ENCODE measurements around the gene ILF2.

The ILF2 gene

DNA sequence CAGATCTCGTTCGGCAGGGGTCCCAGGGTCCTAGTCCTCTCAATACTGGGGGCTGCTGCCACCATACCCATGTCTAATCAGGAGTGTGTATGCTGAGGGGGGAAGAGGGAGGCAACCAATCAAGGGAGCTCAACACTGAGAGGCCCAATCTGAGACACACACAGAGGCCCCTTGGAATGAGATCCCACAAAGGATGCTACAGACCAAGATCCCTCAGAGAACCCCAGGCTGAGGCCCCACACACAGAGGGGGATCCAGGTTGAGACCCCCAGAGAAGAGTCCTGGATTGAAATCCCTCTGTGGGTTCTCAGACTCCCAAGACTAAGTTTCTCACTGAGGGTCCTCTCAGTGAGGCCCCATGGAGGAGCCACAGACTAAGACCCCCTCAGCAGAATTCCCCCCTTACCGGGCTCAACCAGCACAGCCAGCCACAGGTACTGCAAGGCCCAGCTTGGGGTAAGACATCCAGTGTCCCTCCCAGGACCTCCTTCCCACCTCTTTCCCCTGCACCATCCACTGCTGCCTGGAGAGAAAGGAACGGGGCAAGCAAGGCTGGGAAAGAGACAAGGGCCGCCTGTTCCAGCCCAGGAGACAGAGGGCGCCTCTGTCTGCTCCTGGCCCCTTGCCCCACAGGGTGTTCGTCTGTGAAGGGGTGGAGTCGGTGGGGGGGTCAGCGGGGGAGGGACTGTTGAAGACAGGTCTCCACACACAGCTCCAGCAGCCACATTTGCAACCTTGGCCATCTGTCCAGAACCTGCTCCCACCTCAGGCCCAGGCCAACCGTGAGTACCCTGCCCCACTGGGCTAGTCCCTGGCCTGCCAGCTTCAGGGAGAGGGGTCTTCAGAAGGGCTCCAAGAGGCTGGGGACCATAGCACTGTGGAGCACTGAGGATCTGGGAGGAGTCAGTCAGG lies 42.8 kb downstream of the ILF2 start, which contains the start of gene S100A1:
TSS of gene S100A1 (plus strand) at position 720 of the 912 bp plus-strand sequence. CDS start 2,088 bp downstream, outside the sequence.
- DNase-seq (ENCODE audit: low read depth, low spot score) = no peak

DNA sequence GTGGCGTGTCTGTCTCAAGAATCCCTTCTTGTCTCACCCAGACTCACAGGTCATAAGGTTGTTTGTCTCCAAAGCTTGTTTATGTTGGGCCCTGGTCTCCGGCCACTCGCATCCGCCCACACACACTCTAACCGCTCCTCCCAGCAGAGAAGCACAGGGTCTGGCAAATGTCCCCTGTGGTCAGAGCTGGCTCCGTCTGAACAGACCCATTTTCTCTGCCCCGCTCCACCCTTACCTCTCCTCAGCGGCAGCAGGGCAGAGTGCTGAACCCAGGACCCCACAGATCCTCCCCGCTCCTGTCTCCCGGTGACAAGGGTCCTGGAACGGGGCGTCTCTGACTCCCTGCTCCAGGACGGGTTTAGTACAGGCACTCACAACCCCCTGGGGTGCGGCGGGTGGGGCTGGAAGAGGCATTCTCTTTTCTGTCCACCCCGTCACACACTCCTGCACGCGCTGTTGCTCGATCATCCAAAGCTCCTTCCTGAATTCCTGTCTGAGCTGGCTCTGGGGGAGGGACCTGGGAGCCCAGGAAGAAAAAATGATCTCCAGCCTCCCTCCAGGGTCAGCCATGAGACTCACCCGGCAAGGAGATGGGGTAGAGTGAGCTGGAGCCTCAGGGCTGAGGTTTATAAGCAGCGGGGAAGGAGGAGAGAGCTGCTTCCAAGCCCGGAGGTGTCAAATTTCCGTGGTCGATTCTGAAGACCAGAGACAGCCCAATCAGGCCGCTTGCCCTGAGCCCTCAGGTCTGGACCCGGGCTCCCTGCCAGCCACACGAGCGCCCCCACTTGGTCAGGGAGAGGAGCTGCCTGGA lies 43.7 kb downstream of the ILF2 start, which contains the start of gene S100A13:
TSS of gene S100A13 (minus strand) at position 602 of the 811 bp plus-strand sequence. CDS start 1,033 bp downstream, outside the sequence.
- peak; percentile 73 for DNase-seq (ENCODE audit: low read depth, low spot score)

DNA sequence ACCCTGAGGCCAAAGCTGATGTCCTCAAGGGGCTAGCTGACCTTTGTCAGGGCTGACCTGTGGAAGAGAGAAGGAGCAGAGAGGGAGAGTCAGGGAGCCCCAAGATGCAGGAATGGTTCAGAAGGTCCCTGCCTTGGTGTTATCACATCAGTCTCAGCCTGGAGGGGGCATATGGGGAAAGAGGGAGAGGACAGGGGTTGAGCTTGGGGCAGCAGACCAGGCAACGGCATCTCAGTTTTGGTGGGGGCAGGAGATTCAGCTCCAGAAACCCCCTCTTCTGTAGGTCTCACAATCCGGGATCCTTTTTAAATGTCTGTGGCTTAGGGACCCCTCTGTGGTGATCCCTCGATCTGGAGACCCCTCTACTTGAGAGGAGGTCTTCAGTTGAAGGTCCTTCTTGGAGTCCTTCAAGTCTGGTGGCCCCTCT lies 44.3 kb downstream of the ILF2 start:
- no peak for DNase-seq (ENCODE audit: low read depth, low spot score)

DNA sequence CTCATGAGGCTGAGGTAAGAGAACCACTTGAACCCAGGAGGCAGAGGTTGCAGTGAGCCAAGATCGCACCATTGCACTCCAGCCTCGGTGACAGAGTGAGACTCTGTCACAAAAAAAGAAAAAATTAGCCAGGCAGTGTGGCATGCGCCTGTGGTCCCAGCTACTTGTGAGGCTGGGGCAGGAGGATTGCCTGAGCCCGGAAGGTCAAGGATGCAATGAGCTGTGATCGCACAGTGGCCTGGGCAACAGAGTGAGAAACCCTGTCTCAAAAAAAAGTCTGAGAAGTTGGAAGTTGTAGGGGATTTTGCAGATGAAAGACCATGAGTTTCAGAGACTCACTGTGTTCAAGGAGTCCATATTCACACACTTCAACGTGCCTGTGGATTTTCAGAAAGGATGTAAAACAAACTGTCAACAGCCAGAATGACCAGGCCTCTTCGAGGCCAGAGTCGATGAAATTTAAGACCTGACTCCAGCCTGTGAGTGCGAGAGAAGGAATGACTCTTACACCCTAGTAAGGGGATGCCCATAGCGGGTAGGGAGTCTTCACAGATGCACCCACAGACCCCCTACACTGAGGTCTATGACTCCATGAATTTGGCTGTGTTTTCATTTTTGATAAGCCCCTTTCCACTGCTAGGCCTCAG lies 45.7 kb downstream of the ILF2 start:
- no peak for DNase-seq (ENCODE audit: low read depth, low spot score)

DNA sequence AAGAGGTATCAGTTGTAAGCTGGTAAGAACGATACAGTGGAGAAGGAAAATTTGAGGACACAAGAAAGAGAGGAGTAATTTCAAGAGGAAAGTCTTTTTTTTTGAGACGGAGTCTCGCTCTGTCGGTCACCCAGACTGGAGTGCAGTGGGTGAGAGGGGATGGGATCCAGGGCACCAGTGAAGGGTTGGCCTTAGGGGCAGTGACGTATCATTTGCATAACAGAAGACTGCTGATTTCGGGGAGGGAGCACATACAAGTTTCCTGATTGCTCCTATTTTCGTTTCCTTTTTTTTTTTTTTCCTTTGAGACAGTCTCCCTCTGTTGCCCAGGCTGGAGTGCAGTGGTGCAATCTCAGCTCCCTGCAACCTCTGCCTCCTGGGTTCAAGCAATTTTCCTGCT lies 47.7 kb downstream of the ILF2 start:
- no peak for DNase-seq (ENCODE audit: low read depth, low spot score)

DNA sequence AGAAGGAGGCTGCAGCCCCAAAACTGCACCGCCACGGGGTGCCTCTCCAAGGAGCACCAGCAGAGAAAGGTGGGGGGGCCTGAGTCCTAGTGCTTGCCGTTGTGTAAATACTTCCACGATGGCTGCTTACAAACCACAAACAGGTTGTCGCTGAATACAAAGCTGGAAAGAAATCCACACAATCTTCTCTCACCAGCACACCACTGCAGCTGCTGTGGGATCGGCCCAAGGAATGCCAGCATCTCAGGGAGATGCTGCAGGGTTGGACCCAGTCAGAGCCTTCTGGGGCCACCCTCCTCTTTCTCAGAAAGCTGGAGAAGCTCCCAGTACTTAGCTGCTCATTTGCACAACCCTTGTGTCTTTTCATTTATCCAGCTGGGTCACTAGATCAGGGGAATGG lies 51.6 kb downstream of the ILF2 start:
- no peak for DNase-seq (ENCODE audit: low read depth, low spot score)

DNA sequence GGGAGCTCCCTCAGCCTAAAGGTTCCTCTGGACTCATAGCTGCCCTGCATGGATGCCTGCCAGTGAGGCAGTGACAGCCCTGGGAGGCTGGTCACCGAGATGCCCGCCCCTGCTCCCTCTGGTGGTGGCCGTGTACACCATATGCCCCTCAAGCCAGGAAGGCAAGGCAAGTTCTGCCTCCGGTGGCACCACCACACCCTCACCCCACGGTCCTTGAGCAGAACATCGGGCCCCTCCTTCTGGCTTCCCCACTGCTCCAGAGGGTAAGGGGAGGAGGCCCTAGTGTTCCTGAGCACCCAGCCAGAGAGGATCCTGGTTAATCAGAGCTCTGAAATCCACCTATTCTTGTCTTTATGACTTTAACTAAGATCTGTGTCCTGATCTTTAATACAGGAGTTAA lies 53.1 kb downstream of the ILF2 start:
- DNase-seq (ENCODE audit: low read depth, low spot score) = no peak

DNA sequence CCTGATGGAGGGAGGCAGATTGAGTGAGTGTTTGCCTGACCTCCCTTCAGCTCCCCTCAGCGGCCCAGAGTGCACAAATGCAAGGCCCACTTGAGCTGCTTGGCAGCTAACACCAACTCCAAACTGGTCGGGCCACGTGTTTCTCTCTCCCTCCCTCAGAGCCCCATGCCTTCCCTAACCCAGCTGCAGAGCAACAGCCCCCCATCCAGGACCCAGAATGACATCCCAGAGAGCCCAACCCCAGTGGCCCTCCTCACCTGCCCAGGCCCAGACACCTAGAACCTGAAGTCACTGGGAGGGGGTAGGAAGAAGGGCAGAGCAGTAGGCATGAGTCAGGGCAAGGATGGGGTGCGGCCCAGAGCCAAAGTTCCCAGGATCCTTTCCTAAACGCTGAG lies 53.9 kb downstream of the ILF2 start:
- no peak for DNase-seq (ENCODE audit: low read depth, low spot score)

DNA sequence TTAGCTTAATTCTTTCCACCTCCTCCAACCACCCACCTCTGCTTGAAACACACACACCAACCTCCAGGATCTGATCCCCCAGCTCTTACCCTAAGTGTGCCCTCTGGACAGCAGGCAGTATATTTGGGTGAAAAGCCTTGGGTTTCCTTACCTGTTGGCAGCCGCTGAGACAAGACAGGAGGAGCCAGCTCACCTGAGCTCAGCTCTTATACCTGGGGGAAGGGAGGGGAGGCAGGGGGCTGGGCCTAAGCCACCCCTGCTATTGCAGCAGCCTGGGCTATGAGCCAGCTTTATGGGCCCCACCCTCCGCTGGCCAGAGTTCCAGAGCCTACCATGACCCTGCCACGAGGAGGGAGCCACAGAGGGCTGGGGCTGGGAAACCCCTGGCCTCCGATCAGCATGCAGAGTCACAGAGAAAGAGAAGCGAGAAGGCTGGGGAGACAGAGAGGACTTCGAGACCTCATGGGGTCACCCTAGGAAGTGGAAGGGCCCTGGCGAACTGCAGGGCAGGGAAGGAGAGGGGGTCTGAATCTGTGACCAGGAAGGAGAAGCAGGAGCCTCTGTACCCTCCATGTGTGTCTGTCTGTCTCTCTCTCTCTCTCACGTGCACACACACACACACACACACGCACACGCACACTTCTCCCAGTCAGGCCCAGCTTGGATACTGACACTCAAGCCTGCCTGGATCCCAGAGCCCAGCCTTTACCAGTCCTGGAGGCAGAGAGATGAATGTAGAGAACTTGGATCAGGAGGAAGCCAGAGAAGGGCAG lies 54.5 kb downstream of the ILF2 start, which contains the start of gene S100A14:
TSS of gene S100A14 (minus strand) at position 182 of the 773 bp plus-strand sequence. CDS start 467 bp downstream, outside the sequence.
- no peak for DNase-seq (ENCODE audit: low read depth, low spot score)

DNA sequence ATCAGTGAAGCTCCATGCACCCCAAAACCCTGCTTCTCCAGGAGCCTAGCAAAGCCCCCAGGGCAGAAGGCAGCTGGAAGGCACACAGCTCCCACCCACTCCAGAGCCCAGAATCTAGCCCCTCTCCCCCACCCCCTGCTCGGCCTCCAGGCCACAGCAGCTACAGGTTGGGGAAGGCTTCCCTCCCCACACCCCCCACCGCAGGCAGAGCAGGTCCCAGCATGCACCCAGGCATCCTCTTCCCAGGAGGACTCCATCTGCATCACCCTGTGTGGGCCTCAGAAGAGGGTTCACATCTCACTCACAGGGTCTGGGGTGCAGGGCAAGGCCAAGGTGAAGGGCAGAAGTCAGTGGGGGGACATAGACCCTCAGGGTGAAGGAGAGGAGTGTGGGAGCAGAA lies 55.4 kb downstream of the ILF2 start:
- no peak for DNase-seq (ENCODE audit: low read depth, low spot score)

DNA sequence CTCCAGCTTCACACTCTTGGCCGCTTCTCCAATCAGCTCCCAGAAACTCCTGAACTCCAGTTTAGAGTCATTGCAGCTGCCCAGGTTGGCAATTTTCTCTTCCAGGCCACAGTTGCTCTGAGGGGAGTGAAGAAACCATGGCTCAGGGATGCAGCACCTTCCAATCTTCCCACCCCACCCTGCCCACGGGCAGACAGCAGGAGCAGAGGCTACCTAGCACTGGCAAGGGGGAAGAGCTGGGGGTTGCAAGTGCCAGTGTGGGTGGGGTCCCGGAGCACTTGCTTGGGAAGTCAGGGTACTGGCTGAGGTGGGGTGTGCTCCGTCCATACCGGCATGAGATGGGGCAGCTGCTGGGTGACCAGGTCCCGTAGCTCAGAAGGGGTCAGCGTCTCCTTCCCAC lies 55.9 kb downstream of the ILF2 start:
- no peak for DNase-seq (ENCODE audit: low read depth, low spot score)

DNA sequence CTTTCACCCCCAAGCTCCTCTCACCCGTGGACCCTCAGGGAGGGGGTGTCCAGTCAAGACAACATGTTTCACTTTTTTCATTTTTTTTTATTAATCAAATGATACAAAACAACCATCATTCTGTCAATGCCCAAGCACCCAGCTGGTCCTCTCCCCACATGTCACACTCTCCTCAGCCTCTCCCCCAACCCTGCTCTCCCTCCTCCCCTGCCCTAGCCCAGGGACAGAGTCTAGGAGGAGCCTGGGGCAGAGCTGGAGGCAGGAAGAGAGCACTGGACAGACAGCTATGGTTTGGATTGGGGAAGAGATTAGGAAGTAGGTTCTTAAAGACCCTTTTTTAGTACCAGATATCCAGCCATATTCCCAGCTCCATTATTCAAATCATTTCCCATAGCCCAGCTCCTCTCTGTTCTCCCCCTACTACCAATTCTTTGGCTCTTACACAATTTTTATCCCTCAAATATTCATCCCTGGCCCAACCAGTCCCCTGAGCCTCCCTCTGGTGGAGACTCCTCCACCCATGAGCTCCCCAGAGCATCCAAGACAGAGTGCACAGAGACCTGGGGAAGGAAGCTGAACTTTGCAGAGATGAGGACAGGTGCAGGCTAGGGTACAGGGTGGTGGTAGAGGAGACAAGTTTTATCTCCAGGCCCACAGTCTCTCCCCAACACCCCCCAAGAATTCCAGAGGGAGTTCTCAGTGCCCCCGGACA lies 56.4 kb downstream of the ILF2 start:
- no peak for DNase-seq (ENCODE audit: low read depth, low spot score)

DNA sequence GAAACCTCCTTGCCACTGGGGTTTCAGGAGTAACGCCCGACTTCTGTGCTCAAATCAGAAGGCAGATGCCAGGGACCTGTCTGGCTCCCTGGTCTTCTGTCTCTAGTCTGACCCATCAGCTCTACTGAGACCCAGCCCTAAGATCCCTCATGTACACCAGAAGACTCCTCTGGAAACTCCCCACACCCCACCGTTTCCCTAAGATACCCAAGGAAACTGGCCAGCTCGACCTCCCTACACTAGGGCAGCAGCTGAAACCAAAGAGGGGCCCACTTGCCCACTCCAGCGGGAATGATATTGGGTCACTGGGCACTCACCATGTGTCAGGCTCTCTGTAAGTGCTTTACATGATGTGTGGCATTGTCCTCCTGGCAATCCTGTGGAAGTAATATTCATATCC lies 57.4 kb downstream of the ILF2 start:
- no peak for DNase-seq (ENCODE audit: low read depth, low spot score)

DNA sequence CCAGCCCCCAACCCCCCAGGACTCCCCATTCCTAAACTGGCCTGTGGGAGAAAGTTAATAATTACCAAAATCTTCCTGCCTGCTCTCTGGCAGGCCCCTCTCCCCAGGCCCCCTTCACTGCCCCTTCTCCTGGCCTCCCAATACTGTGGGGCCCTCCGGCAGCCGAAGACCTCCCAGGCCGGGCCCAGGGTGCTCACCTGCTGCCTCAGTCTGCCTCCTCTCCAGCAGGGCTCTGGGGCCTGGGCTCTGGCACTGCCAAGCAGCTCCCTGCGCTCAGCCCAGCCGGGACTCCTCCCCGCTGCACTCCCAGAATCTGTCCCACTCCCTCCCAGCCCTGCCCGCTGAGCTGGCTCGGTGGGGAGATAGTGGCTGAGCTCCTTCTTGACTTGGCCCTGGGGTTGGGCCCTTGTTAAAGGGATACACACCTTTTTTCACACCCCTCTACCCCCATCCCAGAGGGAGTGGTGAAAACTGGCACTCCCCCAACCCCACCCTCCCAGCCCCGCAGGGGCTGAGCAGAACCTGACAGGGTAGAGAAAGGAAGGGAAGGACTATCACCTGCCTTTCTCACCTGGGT lies 58.0 kb downstream of the ILF2 start, which contains the start of gene S100A16:
TSS of gene S100A16 (minus strand) at position 383 of the 577 bp plus-strand sequence. CDS start 4,986 bp downstream, outside the sequence.
- no peak for DNase-seq (ENCODE audit: low read depth, low spot score)

DNA sequence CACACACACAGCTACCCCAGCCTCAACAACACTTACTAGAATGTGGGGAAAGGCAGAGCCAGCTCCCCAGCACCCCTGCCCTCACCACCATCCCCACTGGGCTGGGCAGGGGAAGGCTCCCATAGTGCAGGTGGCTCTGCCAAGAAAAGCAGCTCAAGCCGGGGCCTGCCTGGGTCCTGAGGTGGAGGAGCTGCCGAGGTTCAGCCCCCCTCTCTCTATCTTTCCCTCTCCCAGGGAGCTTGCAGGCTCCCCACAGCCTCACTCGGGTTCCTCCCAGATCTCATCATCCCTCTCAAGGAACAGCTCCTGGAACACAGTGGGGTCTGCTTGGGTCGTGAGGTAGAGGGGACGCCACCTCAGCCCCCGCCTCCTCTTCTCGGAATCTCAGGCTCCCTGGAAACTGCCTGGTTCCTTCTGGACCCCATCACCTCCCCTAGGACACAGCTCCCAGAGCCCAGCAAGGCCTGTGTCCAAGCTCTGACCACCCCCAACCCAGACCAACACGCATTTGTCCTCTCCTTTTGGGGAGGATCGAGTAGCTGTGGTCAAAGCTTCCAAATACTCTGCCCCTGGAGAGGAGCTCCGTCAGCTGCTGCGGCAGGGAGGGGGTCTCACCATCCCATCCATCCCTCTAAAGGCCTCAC lies 58.6 kb downstream of the ILF2 start:
- DNase-seq (ENCODE audit: low read depth, low spot score) = no peak
